Mammary epithelial cell (primary cell): Measurements from ENCODE around the gene SLC2A14.

ENCODE experiments used
- CTCF ChIP-seq, 2 donors: IDR thresholded peaks in 1 of 2; conservative IDR thresholded peaks in 1 of 2; 2 replicates each; pipeline ENCODE4 v1.5.1; 2011 to 2012; ENCODE audit warnings: inconsistent platforms in 2 of 2, low read length in 2 of 2, mild to moderate bottlenecking in 2 of 2, control low read depth in 1 of 2, low read depth in 1 of 2; ENCODE audit not compliant: insufficient read depth in 1 of 2; ENCODE audit errors: extremely low read depth in 1 of 2
- EZH2 ChIP-seq: IDR thresholded peaks from 2 replicates; pipeline ENCODE4 v1.6.1; 2012; ENCODE audit warnings: low read length, inconsistent platforms, borderline replicate concordance

GRCh38 chr12:7806863-7807487 is 65.7 kb downstream of the SLC2A14 start:
- TF ChIP-seq CTCF (conservative IDR thresholded peaks at IDR 0.05 in 1 of 2, IDR thresholded peaks at IDR 0.05 in 1 of 2; ENCODE audit: extremely low read depth in 1 of 2, insufficient read depth in 1 of 2, low read depth in 1 of 2, low read length in 2 of 2) (peak; percentile 95 to 98), EZH2 (no peak)
